HG03575 (cell line): ENCODE results near the gene CPN2.

Source experiments
- ATAC-seq: cut with Tn5 transposase; IDR thresholded peaks from one replicate; pipeline ENCODE4 v1.9.1; 2021; ENCODE audit not compliant: unreplicated experiment, insufficient number of reproducible peaks, low FRiP score; ENCODE audit errors: extremely low read depth

The CPN2 gene

DNA sequence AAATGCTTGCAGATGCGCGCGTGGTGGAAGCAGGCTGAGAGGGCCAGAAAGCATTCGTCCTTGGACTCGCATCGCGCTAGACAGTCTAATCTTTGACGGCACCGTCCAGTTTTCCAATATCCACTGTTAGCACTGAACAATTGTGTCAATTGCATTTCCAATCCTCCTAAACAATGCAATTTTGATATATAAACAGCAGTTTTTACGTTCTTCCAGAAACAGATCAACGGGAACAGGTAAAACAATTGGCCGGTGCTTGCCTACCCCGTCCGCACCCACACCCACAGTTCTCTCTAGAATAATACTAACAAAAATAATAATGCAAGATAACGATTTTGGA, 17.2 kb downstream of the CPN2 start:
- ATAC-seq = no peak

DNA sequence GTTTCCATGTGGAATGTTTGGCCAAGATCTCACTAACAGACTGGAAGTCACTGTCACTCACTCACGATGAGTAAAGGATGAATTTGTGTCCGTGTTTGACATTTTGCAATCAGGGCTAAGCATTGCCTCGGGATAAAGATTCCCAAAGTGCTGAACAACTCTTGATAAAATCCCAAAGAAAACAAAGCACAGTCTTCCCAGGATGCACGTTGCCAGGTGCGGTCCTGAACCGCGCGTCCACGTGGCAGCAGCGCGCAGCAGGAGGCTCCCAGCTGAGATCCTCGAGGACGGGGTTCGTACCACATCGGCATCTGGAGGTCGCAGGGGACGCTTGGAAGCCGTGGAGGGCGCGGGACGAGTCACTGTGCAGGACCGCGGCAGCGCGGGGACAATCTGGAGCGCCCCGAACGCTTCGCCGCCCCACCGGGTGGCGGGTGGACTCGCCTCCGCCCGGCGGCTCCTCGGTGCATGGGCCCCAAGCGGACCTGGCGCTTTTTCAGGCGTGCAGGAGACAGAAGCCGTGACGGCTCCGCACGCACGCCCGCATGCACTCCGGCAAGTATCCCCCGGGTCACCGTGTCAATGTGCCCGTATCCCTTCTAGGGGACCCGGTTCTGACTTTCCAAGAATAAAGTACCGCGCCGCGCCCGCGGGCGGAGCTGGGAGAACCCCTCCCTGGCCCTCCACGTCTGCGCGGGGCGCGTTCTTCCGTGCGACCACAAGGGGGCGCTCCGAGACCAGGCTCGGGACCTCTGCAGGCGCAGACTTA, 17.7 kb downstream of the CPN2 start:
- ATAC-seq = no peak

DNA sequence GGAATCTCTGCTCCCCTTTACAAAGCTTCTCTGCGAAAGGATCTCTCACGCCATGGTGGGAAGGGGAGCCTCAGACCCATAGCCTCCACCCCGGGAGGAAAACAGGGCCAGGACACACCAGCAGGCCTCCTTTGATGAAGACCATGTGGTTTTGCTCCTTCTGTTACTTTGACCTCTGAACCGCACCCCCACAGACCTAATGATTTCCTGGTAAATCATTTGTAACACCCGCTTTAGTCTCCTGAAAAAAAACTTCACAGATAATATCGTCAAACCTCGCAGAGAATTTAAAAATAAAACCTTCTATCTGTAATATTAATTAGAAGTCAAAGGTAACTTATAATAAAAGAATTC, 18.3 kb downstream of the CPN2 start:
- no peak for ATAC-seq

DNA sequence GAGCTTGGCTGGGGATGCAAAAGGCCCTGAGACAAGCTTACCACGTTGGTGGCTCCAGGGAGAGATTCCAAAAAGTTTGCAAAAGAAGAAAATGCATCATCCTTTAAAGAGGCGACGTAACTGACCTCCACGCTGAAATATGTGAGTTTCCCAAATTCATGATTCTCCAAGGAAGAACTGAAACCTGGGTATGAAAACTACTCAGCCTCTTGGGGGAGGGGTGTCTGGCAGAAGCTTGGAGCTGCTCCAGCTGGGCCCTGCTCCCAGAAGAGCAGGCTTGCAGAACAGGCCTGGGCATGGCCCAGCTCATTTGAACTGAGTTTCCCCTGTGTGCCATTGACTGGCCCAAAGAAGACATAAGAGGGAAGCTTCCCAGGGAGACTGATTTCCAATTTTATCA, 20.5 kb downstream of the CPN2 start:
- no peak for ATAC-seq

DNA sequence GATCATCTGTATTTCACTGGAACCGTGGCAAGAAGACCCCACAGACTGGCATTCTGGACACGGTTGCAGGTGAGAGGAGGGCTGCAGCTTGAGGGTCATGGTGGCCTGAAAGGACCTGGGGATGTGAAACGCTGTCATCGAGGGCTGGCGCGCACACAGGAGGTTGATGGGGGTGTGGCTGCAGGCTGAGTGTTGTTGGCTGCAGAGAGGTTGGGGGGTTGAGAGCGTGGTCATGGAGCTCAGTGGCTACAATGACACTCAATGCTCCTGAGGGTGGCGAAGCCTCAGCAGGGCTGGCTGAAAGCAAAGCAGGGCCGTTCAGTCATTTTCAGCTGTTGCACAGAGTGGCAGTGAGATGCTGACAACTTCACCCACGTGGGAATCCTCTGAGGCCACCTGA, 21.0 kb downstream of the CPN2 start:
- no peak for ATAC-seq

DNA sequence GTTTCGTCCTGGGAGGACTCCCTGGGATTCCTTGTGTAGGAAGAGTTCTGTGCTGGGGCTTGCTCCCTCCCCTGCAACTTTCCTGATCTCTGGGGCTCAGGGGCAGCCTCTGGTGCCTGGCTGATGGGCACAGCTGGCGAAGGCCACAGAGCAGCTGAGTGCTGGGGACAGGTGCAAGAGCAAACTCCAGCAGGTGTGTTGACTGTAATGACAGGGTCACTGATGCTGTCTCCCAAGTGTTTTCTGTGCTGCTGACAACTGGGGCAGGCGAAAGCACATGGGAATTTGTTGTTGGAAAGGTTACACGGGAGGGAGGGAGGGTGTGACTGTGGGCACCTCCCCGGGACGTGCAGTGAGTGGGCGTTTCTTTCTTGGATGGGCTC, 21.6 kb downstream of the CPN2 start:
- ATAC-seq = no peak

DNA sequence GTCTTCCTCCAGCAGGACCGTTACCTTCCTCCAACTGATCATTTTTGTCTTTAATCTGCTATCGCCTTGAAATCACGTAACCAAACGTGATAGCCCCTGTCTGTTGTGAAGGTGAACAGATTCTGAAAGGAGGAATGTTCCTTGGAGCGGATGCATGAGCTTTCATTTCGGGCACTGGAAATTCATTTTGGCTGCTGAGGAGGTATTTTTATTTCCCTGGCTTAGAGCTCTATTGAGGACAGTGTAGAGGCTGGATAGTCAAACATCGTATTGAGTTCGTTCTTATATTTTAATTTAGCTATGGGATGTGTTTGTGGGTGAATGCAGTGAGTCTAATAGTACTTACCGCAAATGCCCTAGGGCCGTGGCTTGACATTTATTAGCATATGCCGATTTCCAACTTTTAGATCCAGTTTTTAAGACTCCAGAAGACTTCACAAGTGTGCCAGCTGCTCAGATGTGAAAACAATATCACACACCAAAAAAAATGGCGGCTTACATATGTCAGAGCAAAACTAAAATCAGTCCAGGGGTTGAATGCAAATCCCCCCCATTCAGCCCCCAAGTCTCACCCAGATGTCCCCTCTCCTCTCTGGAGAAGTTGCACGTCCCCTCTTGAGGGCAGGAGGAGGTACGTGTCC, 22.1 kb downstream of the CPN2 start:
- ATAC-seq = no peak

DNA sequence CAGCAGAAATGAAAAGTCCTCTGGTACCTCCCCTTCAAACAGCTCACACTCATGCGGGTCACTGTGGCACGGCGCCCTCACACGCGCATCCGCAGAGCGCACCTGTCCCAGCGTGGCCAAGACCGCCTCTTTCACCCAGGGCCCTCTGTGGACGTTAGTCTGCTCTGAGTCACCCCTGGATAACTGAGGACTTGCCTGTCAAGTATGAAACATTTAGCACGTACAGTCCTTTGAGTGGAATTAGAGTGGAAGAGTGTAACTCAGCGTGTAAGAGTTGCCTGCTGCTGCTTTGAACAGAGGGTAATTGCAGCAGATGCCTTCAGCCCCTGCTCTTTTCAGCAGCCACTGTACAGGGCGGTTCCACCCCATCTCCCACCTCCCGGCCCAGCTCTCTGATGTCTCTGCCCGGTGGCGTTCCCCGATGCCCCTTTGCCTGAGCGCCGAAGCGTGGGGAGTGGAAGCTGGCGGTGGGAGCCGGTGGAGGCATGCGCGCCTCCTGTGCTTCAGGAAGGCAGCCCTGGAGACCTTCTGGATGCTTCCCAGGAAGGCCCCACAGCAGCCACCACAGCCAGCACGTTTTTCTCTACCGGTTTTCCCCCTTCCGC, 23.0 kb downstream of the CPN2 start:
- no peak for ATAC-seq

DNA sequence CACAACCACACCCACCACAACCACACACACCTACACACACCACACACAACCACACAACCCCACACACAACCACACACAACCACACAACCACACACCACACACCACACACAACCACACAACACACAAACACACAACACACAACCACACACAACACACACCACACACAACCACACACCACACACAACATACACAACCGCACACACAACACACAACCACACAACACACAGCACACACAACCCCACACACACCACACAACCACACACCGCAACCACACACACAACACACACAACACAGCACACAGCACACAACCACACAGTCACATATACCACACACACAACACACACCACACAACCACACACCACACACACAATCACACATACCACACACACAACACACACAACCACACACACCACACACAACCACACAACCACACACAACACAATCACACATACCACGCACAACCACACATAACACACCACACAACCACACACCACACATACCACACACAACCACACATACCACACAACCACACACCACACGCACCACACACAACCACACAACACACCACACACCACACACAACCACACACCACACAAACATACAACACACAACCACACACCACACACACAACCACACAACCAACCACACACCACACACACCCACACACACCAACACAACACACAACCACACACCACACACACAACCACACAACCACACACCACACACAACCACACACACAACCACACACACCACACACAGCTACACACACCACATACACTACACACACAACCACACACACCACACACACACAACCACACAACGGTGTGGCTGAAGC, 23.7 kb downstream of the CPN2 start:
- ATAC-seq = no peak

DNA sequence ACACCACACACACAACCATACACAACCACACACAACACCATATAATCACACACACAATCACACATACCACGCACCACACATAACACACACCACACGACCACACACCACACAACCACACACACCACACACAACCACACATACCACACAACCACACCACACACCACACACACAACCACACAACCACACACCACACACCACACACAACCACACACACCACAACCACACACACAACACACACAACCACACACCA, 24.2 kb downstream of the CPN2 start:
- no peak for ATAC-seq

DNA sequence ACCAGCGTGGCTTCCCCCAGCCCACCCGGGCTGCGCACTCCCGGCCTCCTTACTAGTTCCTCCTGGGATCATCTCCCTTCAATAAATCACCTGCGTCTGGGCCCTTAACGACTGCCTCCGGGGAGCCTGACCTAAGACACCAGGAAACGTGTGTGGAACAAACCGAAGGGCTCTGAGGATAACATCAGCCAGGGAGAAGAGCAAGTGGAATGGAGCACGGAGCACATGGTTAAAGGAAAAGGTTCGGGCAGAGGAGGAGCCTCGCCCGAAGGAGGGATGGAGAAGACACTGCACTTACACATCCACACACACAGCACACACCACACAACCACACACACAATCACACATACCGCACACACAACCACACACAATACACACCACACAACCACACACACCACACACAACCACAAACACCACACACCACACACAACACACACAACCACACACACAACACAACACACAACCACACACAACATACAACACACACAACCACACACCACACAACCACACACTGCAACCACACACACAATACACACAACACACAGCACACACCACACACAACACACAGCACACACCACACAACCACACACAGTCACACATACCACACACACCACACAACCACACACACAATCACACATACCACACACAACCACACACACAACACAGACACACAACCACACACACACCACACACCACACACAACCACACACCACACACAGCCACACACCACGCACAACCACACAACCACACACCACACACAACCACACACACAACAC, 24.7 kb downstream of the CPN2 start:
- ATAC-seq = no peak

DNA sequence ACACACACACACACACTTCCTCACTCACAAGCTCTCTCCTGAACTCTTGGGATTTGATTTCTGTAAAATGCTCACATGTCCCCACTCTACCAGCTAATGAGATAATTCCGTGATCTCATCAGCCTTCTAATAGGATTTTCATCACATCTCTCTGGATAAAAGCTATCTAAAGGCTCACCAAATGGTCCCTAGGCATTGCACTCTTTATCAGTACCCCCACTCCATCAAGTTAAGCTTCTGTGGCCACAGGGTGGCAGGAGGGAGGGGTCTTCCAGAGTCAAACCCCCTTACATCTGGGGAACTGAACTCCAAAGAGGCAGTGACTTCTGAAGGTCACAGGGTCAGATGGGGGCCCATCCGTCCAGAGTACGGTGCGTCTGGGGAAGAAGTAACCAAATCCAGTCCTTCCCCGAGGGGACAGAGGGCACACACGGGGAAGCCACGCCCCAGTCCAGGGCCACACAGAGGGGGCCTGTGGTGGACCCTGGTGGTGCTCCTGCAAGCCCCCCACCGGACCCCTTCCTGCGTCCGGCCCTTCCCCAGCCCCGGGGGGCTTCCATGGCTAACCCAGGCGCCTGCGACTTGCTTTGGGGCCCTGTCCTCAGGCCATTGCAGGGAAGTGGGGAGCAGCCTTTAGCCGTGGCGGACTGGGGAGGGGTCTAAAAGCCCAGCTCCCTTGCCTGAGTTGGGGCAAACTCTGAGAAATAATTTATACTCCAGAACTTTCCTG, 25.5 kb downstream of the CPN2 start:
- no peak for ATAC-seq

DNA sequence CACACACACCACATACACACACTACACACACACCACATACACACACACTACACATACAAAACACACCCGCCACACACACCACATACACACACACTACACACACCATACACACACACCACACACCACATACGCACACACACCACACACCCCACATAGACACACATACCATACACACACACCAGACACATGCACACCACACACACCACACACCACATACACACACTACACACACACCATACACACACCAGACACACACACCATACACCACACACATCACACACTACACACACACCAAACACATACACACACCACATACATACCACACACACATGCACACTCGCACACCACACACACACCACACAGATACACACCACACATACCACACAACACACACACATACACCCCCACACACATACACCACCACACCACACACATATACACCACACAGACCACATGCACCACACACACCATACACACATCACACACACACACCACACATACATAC, 26.3 kb downstream of the CPN2 start:
- no peak for ATAC-seq

DNA sequence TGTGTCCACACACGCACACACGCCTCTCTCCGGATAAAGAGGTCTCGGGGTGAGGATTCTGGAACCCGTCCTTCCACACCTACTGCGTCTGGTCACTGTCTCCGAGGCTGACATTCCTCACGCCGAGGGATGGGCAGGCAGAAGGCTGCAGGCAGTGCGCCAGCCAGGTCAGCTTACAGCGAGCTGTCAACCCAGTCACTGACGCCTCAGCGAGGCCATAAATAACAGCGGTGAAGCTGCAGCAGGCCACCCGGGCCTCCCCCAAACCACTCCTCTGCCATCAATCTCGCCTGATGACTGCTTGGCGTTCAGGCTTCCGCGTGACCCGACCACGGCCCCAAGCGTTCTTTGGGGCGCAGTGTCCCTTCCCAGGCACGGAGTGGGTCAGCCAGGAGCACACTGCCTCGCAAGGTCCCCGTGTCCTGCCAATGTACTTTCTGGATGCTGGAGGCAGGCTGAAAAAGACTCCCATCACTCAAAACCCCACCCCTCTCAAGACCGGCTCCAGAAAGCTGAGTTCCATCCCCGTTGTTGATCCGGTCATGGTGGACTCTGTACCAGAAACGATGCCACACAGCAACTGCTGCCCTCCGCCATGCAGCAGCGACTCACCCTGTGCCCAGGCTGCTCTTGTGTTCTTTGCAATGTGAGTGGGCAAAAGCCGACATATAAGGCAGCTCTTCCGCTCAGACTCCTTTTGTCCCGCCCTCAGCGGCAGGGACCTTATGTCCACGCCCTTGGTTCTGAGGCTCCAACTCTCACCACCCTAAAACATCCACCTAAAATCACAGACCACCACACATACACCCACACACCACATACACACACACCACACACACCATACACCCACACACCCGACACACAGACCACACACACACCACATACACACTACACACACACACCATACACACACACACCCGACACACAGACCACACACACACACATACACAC, 27.1 kb downstream of the CPN2 start:
- no peak for ATAC-seq

DNA sequence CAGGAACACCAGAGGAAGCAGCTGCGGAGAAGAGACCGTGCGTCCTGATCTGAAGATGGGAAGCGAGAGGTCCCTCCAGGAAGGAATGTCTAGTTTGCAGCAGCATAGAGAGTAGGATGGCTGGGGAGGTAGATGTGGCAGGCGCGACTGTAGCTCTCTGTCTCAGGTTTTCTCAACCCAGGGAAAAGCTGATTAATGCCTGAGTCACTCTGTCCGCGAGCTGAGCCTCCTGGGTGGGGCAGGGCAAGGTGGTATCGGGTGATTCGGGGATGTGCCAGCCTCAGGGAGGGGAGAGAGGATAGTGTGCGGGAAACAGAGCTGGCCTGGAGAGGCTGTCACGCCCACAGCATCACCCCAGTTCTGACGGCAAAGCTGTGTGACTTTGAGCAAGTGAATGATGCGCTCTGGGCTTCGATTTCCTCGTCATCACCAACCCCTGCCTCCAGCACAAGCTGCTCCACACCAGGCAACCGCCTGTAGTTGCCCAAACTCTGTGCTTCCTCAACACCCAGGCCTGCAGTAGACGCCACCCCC, 28.4 kb downstream of the CPN2 start:
- no peak for ATAC-seq

DNA sequence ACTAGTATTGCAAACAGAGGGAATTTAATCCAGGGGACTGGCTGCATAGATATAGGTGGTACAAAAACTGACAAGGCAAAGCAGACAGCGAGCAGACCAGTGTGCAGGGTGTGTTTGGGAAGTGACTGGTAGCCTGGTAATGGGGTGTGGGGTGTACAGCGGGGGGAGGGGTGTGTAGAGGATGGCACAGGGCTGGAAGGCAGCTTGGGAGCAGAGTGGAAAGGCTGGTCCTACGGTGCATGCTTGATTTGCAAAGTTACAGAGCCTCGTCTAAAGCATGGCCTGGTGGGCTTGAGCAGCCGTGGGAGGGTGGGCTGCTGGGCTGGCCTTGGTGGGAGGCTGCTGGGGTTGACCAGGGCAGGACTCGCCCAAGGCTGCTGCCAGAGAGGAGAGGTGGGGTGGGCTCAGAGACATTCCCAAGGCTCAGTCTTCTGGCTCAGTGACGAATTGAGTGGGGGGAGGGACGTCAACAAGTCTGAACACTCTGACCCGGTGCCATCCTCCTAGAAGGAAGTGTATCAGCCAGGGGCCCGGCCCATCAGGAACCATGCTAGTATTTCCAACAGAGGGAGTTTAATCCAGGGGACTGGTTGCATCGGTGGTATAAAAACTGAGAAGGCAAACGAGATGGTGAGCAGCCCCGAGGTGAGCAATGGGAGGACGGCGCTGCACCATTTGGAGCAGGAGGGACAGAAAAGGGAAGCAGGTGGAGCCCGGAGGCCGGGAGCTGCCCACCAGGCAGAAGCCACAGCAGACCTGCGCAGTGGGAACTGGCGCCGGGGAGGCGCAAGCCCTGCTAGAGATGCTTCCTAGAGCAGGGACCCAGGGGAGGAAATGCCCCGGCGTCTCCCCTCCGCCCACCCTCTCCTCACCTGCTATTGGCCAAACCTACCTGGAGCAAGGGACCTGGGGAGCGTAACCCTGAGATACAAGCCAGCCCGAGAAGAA, 29.2 kb downstream of the CPN2 start:
- ATAC-seq = no peak
